Activated CD4-positive, alpha-beta memory T cell treated with anti-CD3 and anti-CD28 coated beads for 36 hours (primary cell): ENCODE measurements around the gene SCGB3A1. TPM values are rescaled to one million over a fixed set of nuclear protein-coding genes. Genes with fewer than 3 reads are reported as not detected.

ENCODE experiments used
- CTCF ChIA-PET: fragments of 350-600 bp; sonication (Branson Sonifier 250); formaldehyde crosslinking; loops from one replicate; lab custom pipeline; 2021; ENCODE audit warnings: antibody characterized with exemption, inconsistent platforms; lab: Charles Lee
- POLR2A ChIA-PET: fragments of 350-600 bp; sonication (Branson Sonifier 250); formaldehyde crosslinking; loops from one replicate; lab custom pipeline; 2021; ENCODE audit warnings: antibody characterized with exemption; lab: Charles Lee
- DNase-seq: peaks from one replicate; pipeline ENCODE4 v3.0.0-alpha.2; 2020
- H3K27ac Mint-ChIP-seq: one replicate; pipeline ENCODE4 v1.8.0; 2021; ENCODE audit warnings: mixed read lengths
- H3K27me3 Mint-ChIP-seq: one replicate; pipeline ENCODE4 v1.8.0; 2021; ENCODE audit warnings: mixed read lengths
- H3K36me3 Mint-ChIP-seq: one replicate; pipeline ENCODE4 v1.8.0; 2021; ENCODE audit warnings: mixed read lengths
- H3K4me1 Mint-ChIP-seq: one replicate; pipeline ENCODE4 v1.8.0; 2021; ENCODE audit warnings: low read depth, mixed read lengths
- H3K4me3 Mint-ChIP-seq: one replicate; pipeline ENCODE4 v1.8.0; 2021; ENCODE audit warnings: mild to moderate bottlenecking, mixed read lengths
- H3K9me3 Mint-ChIP-seq: one replicate; pipeline ENCODE4 v1.8.0; 2021; ENCODE audit warnings: mixed read lengths
- intact Hi-C: fragments of 100-400 bp; cut with micrococcal nuclease; formaldehyde crosslinking; loops from one replicate; pipeline ENCODE4 v1.15.1; 2023
- total RNA-seq, 2 experiments: library from RNA; stranded (reverse); gene quantifications; one replicate each; pipeline ENCODE4 v1.2.3, GENCODE V29; 2021

Gene SCGB3A1
- total RNA-seq, 2 experiments from 2014 or later, result not detected

GRCh38 chr5:180629831-180630382, 38.6 kb upstream of the SCGB3A1 start:
- no peak overlapping the region for H3K27ac Mint-ChIP-seq
- no peak for DNase-seq
- no peaks in the 10 kb centered on the region for H3K27me3 Mint-ChIP-seq
- CTCF ChIA-PET, result no interaction called here
- H3K9me3 Mint-ChIP-seq, result no peaks in the 10 kb centered on the region
- no peaks in the 10 kb centered on the region for H3K4me1 Mint-ChIP-seq
- no peak overlapping the region for H3K4me3 Mint-ChIP-seq
- no peaks in the 10 kb centered on the region for H3K36me3 Mint-ChIP-seq
- POLR2A ChIA-PET, result no interaction called here
- intact Hi-C loops, result no loop called here

- Mint-ChIP-seq H3K36me3 (no peaks in the 10 kb centered on the region), H3K9me3 (no peaks in the 10 kb centered on the region), H3K27me3 (no peaks in the 10 kb centered on the region), H3K4me3 (no peak overlapping the region), H3K27ac (no peak overlapping the region), H3K4me1 (no peaks in the 10 kb centered on the region)
- POLR2A ChIA-PET, result no interaction called here
- CTCF ChIA-PET, result no interaction called here
- DNase-seq, result no peak
- intact Hi-C loops, result no loop called here
These were observed 37.8 kb upstream of the SCGB3A1 start for GRCh38 chr5:180628827-180629750.

- CTCF ChIA-PET, result interaction anchor here (0.6 kb wide), 1 partner anchor 9 kb away, joined by 3 read pairs; no protein-coding TSS in a partner anchor
- H3K4me3 Mint-ChIP-seq, result no peak overlapping the region
- no peaks in the 10 kb centered on the region for H3K9me3 Mint-ChIP-seq
- peaks cover 2% of the 10 kb centered on the region for H3K4me1 Mint-ChIP-seq
- DNase-seq, result no peak
- H3K27ac Mint-ChIP-seq, result no peak overlapping the region
- no peaks in the 10 kb centered on the region for H3K27me3 Mint-ChIP-seq
- no peaks in the 10 kb centered on the region for H3K36me3 Mint-ChIP-seq
- intact Hi-C loops, result no loop called here
- POLR2A ChIA-PET, result no interaction called here
These were observed 36.9 kb upstream of the SCGB3A1 start for GRCh38 chr5:180628211-180628610.

GRCh38 chr5:180627386-180628120, 36.3 kb upstream of the SCGB3A1 start:
- POLR2A ChIA-PET, result no interaction called here
- H3K27me3 Mint-ChIP-seq, result no peaks in the 10 kb centered on the region

GRCh38 chr5:180626661-180627385, 35.5 kb upstream of the SCGB3A1 start:
- CTCF ChIA-PET, result no interaction called here
- intact Hi-C loops, result no loop called here

More at GRCh38 chr5:180627386-180628120, 36.3 kb upstream of the SCGB3A1 start:
- CTCF ChIA-PET, result interaction anchor here (0.6 kb wide), 1 partner anchor 8 kb away, joined by 3 read pairs; no protein-coding TSS in a partner anchor
- Mint-ChIP-seq H3K4me3 (no peak overlapping the region), H3K4me1 (peaks cover 2% of the 10 kb centered on the region), H3K36me3 (no peaks in the 10 kb centered on the region), H3K9me3 (no peaks in the 10 kb centered on the region), H3K27ac (no peak overlapping the region)
- DNase-seq, result no peak
- intact Hi-C loops, result no loop called here

GRCh38 chr5:180625791-180626660, 34.7 kb upstream of the SCGB3A1 start:
- H3K9me3 Mint-ChIP-seq, result no peaks in the 10 kb centered on the region

More at GRCh38 chr5:180626661-180627385, 35.5 kb upstream of the SCGB3A1 start:
- Mint-ChIP-seq H3K36me3 (no peaks in the 10 kb centered on the region), H3K4me1 (peaks cover 2% of the 10 kb centered on the region), H3K4me3 (no peak overlapping the region), H3K9me3 (no peaks in the 10 kb centered on the region), H3K27me3 (no peaks in the 10 kb centered on the region), H3K27ac (no peak overlapping the region)
- no peak for DNase-seq
- POLR2A ChIA-PET, result no interaction called here

GRCh38 chr5:180625125-180625790, 34.0 kb upstream of the SCGB3A1 start:
- Mint-ChIP-seq H3K36me3 (no peaks in the 10 kb centered on the region), H3K27ac (no peak overlapping the region), H3K4me3 (no peak overlapping the region), H3K9me3 (no peaks in the 10 kb centered on the region), H3K27me3 (no peaks in the 10 kb centered on the region), H3K4me1 (peaks cover 2% of the 10 kb centered on the region)
- intact Hi-C loops, result no loop called here
- no peak for DNase-seq
- ChIA-PET CTCF (no interaction called here), POLR2A (no interaction called here)

More at GRCh38 chr5:180625791-180626660, 34.7 kb upstream of the SCGB3A1 start:
- ChIA-PET POLR2A (no interaction called here), CTCF (no interaction called here)
- H3K27me3 Mint-ChIP-seq, result no peaks in the 10 kb centered on the region
- H3K4me3 Mint-ChIP-seq, result no peak overlapping the region
- peaks cover 2% of the 10 kb centered on the region for H3K4me1 Mint-ChIP-seq
- H3K27ac Mint-ChIP-seq, result no peak overlapping the region
- intact Hi-C loops, result no loop called here
- no peak for DNase-seq
- no peaks in the 10 kb centered on the region for H3K36me3 Mint-ChIP-seq

GRCh38 chr5:180624587-180624986, 33.3 kb upstream of the SCGB3A1 start:
- Mint-ChIP-seq H3K27ac (no peak overlapping the region), H3K4me1 (peaks cover 2% of the 10 kb centered on the region), H3K9me3 (no peaks in the 10 kb centered on the region), H3K4me3 (no peak overlapping the region), H3K27me3 (no peaks in the 10 kb centered on the region), H3K36me3 (no peaks in the 10 kb centered on the region)
- ChIA-PET CTCF (interaction anchor here (0.6 kb wide), 1 partner anchor 94 kb away, joined by 3 read pairs; no protein-coding TSS in a partner anchor), POLR2A (no interaction called here)
- intact Hi-C loops, result no loop called here
- DNase-seq, result no peak

- Mint-ChIP-seq H3K4me3 (no peak overlapping the region), H3K27ac (no peak overlapping the region), H3K4me1 (peaks cover 2% of the 10 kb centered on the region), H3K36me3 (no peaks in the 10 kb centered on the region), H3K27me3 (no peaks in the 10 kb centered on the region), H3K9me3 (no peaks in the 10 kb centered on the region)
- DNase-seq, result no peak
- intact Hi-C loops, result no loop called here
- ChIA-PET POLR2A (no interaction called here), CTCF (interaction anchor here (0.6 kb wide), 1 partner anchor 95 kb away, joined by 3 read pairs; no protein-coding TSS in a partner anchor)
These were observed 32.5 kb upstream of the SCGB3A1 start for GRCh38 chr5:180623844-180624243.

GRCh38 chr5:180623411-180623834, 32.1 kb upstream of the SCGB3A1 start:
- ChIA-PET CTCF (no interaction called here), POLR2A (no interaction called here)
- intact Hi-C loops, result no loop called here
- Mint-ChIP-seq H3K27me3 (peaks cover under 1% of the 10 kb centered on the region), H3K36me3 (no peaks in the 10 kb centered on the region), H3K4me3 (no peak overlapping the region), H3K4me1 (peaks cover 3% of the 10 kb centered on the region), H3K9me3 (no peaks in the 10 kb centered on the region), H3K27ac (no peak overlapping the region)
- no peak for DNase-seq
